K562 (cell line): Measurements from ENCODE around the gene WWOX. TPM values are rescaled to one million over a fixed set of nuclear protein-coding genes. Genes with fewer than 3 reads are reported as not detected.

ENCODE experiments used
- ATAC-seq: fragments of 200-7000 bp; cut with Tn5 transposase; 3 replicates; pipeline ENCODE4 v1.9.1; 2020; ENCODE audit warnings: moderate library complexity
- BruUV-seq: library from RNA; stranded (reverse); fragments of 400-500 nt; replicated peaks from 2 replicates; lab custom pipeline; 2021; lab: Mats Ljungman, UMichigan
- CTCF ChIA-PET: fragments of 300-600 bp; formaldehyde crosslinking; extraction: SDS; loops from one replicate; lab custom pipeline; 2021; ENCODE audit warnings: low intra/inter-chr PET ratio; lab: Yijun Ruan, JAX
- POLR2A ChIA-PET: fragments of 300-600, 350-650 bp; sonication (Branson Sonifier 250); formaldehyde crosslinking; extraction: SDS; loops from one replicate; lab custom pipeline; 2021; ENCODE audit warnings: antibody characterized with exemption, inconsistent platforms; lab: Yijun Ruan, JAX
- DNase-seq, 4 experiments: peaks; one replicate each; pipeline versions ENCODE4 v3.0.0 to v3.0.0-alpha.2; 2011 to 2018; ENCODE audit warnings: low spot score in 3 of 4, mixed read lengths in 3 of 4; ENCODE audit errors: extremely low read depth in 1 of 4
- FAIRE-seq: peaks from 2 replicates; lab custom pipeline; 2011; peaks lifted over from hg19 to GRCh38; lab: Jason Lieb, UNC
- H2AFZ ChIP-seq: 2 replicates; pipeline ENCODE4 v1.6.0; 2011; ENCODE audit warnings: low read depth, low read length, control low read depth, inconsistent platforms
- H3K27ac ChIP-seq: fragments of 200-600 bp; 3 replicates; pipeline ENCODE4 v1.8.0; 2011; ENCODE audit warnings: low read depth, mild to moderate bottlenecking, control low read depth, inconsistent platforms, low read length, moderate library complexity, mixed read lengths; ENCODE audit errors: extremely low read depth
- H3K27me3 ChIP-seq, 2 experiments: fragments of 300-600 bp in 1 of 2; 2 replicates in 1 of 2; 3 replicates in 1 of 2; pipeline versions ENCODE4 v1.6.0 to v1.8.0; 2011; ENCODE audit warnings: inconsistent platforms in 2 of 2, low read length in 2 of 2, mild to moderate bottlenecking in 1 of 2, mixed read lengths in 1 of 2, moderate library complexity in 1 of 2; ENCODE audit not compliant: control insufficient read depth in 2 of 2, insufficient read depth in 2 of 2
- H3K36me3 ChIP-seq: fragments of 300-600 bp; 3 replicates; pipeline ENCODE4 v1.8.0; 2011; ENCODE audit warnings: mild to moderate bottlenecking, low read length, inconsistent platforms; ENCODE audit not compliant: control insufficient read depth, insufficient read depth
- H3K4me1 ChIP-seq, 2 experiments: fragments of 200-600 bp in 1 of 2; replicated peaks in 1 of 2; 2 replicates in 1 of 2; 3 replicates in 1 of 2; pipeline versions ENCODE4 v1.5.1 to v1.8.0; 2011; ENCODE audit warnings: inconsistent platforms in 2 of 2, low read length in 2 of 2, mild to moderate bottlenecking in 1 of 2, mixed read lengths in 1 of 2, moderate library complexity in 1 of 2; ENCODE audit not compliant: control insufficient read depth in 2 of 2, insufficient read depth in 2 of 2
- H3K4me2 ChIP-seq: 2 replicates; pipeline ENCODE4 v1.6.1; 2011; ENCODE audit warnings: low read length, control low read depth, inconsistent platforms, mixed read lengths; ENCODE audit not compliant: insufficient read depth
- H3K4me3 ChIP-seq: fragments of 200-600 bp; sonication (generic), shearing (Covaris generic); 2 replicates; pipeline ENCODE4 v1.5.1; 2016; ENCODE audit warnings: control low read depth, inconsistent platforms
- H3K79me2 ChIP-seq: fragments of 200-600 bp; 3 replicates; pipeline ENCODE4 v1.8.0; 2011; ENCODE audit warnings: low read length, inconsistent platforms; ENCODE audit not compliant: control insufficient read depth, insufficient read depth
- H3K9ac ChIP-seq, 2 experiments: 2 replicates each; pipeline versions ENCODE4 v1.6.0 to v1.6.1; 2011; ENCODE audit warnings: low read depth in 2 of 2, low read length in 2 of 2, control low read depth in 1 of 2, inconsistent platforms in 1 of 2, mild to moderate bottlenecking in 1 of 2, mixed read lengths in 1 of 2; ENCODE audit not compliant: insufficient read depth in 1 of 2
- H3K9me1 ChIP-seq: one replicate; pipeline ENCODE4 v1.6.0; 2011; ENCODE audit warnings: inconsistent platforms, mild to moderate bottlenecking, low read length, moderate library complexity; ENCODE audit not compliant: control insufficient read depth, insufficient read depth
- H3K9me3 ChIP-seq: replicated peaks from 2 replicates; pipeline ENCODE4 v1.5.1; 2011; ENCODE audit warnings: low read depth, low read length, inconsistent platforms; ENCODE audit not compliant: control insufficient read depth, insufficient read depth
- H4K20me1 ChIP-seq: replicated peaks from 2 replicates; pipeline ENCODE4 v1.6.1; 2011; ENCODE audit warnings: low read length, inconsistent platforms, mixed read lengths; ENCODE audit not compliant: control insufficient read depth, insufficient read depth
- BMI1 ChIP-seq: fragments of 150-350 bp; IDR thresholded peaks from 2 replicates; pipeline ENCODE4 v1.6.1; 2014; ENCODE audit warnings: low read length
- WGBS: fragments of 100-300 bp; shearing (Covaris generic); methylation state at CpG from one replicate; pipeline ENCODE4 v1.1.6; 2016; ENCODE audit warnings: low coverage, mixed read lengths; ENCODE audit not compliant: insufficient coverage; ENCODE audit errors: missing lambda C conversion rate; 5-methylcytosine and 5-hydroxymethylcytosine counted together
- in situ Hi-C: fragments of 300-500 bp; cut with MboI; formaldehyde crosslinking; loops from 4 replicates; pipeline ENCODE4 v1.15.0; 2018; ENCODE audit warnings: inconsistent platforms, mixed read lengths
- intact Hi-C: fragments of 100-400 bp; cut with micrococcal nuclease; formaldehyde crosslinking; loops from 2 replicates; pipeline ENCODE4 v1.14.2; 2022
- polyA plus RNA-seq, 8 experiments: library from polyadenylated mRNA; depleted of rRNA in 4 of 8; stranded (reverse) in 5 of 8; unstranded in 3 of 8; fragments of >200 nt; fragmentation: Nextera tagmentation in 2 of 8; fragmentation: Illumina TruSeq in 1 of 8; extraction: Ambion mirVana in 2 of 8; extraction: Trizol in 1 of 8; gene quantifications; 2 replicates each; pipeline versions ENCODE4 v1.2.1 to v1.2.3, GENCODE V29; 2011 to 2014; ENCODE audit warnings: inconsistent platforms in 1 of 8, missing spikeins in 1 of 8
- total RNA-seq, 7 experiments: library from RNA; depleted of rRNA in 6 of 7; stranded (reverse); fragments of >200 nt in 6 of 7; fragmentation: Illumina TruSeq in 2 of 7; extraction: Trizol in 2 of 7; gene quantifications; 2 replicates each; pipeline versions ENCODE4 v1.2.1 to v1.2.3, GENCODE V29; 2011 to 2021; ENCODE audit warnings: low replicate concordance in 1 of 7
- TF ChIP-seq, protein P1 (sequence below): sonication (generic); formaldehyde crosslinking; IDR thresholded peaks from 2 replicates; pipeline ENCODE4 v1.8.1; 2022; ENCODE audit warnings: missing genetic modification reagents
- TF ChIP-seq, protein P2 (sequence below): fragments of 450-650 bp; IDR thresholded peaks from 2 replicates; pipeline ENCODE4 v1.6.1; 2016; ENCODE audit warnings: antibody characterized with exemption

The WWOX gene
- total and polyA plus RNA-seq, 9 of the 15 experiments (the other 6 are each of a cell fraction or from before 2014, with no cell fraction given): 1.6 to 22.7 (median 8.1) TPM

DNA sequence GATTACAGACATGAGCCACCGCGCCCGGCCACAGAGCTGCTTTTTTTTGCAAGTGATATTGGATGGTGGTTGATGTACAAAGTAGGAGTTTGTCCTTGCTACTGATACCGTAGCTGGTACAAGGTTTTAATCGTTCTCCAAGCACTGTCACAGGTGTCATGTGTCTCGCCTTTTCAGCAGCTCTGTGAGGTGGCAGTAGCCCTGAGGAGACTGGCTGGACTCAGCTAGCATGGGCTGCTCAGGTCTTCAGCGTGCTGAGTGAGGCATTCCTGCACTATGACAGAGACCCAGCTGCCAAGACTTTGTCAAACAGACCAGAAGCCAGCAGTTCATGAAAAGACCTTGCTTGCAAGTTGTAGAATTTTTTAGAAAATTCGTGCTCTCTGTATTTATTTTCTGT lies 7.2 kb downstream of the WWOX start:
- Histone ChIP-seq H4K20me1 (no peaks in the 10 kb centered on the region), H3K79me2 (no peaks in the 10 kb centered on the region), H3K9ac (no peak overlapping the region), H3K27me3 (no peaks in the 10 kb centered on the region), H2AFZ (no peak overlapping the region), H3K4me1 (no peaks in the 10 kb centered on the region), H3K27ac (no peak overlapping the region), H3K9me1 (no peaks in the 10 kb centered on the region), H3K4me2 (no peak overlapping the region), H3K36me3 (no peaks in the 10 kb centered on the region), H3K4me3 (no peak overlapping the region), H3K9me3 (no peaks in the 10 kb centered on the region)
- no peak for DNase-seq
- in situ Hi-C loops (no loop called here), intact Hi-C loops (no loop called here)
- POLR2A ChIA-PET: interaction anchor here (0.6 kb wide), 1 partner anchor 176 kb away, joined by 5 read pairs; no protein-coding TSS in a partner anchor
- CTCF ChIA-PET: no interaction called here
- no peak for ATAC-seq
- WGBS: 54% methylated on average over 8 of the region's 8 CpGs
- no peak for FAIRE-seq
- TF ChIP-seq, protein P1, sequence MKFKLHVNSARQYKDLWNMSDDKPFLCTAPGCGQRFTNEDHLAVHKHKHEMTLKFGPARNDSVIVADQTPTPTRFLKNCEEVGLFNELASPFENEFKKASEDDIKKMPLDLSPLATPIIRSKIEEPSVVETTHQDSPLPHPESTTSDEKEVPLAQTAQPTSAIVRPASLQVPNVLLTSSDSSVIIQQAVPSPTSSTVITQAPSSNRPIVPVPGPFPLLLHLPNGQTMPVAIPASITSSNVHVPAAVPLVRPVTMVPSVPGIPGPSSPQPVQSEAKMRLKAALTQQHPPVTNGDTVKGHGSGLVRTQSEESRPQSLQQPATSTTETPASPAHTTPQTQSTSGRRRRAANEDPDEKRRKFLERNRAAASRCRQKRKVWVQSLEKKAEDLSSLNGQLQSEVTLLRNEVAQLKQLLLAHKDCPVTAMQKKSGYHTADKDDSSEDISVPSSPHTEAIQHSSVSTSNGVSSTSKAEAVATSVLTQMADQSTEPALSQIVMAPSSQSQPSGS (CRISPR knock-in tag): no peak
- TF ChIP-seq, protein P2, sequence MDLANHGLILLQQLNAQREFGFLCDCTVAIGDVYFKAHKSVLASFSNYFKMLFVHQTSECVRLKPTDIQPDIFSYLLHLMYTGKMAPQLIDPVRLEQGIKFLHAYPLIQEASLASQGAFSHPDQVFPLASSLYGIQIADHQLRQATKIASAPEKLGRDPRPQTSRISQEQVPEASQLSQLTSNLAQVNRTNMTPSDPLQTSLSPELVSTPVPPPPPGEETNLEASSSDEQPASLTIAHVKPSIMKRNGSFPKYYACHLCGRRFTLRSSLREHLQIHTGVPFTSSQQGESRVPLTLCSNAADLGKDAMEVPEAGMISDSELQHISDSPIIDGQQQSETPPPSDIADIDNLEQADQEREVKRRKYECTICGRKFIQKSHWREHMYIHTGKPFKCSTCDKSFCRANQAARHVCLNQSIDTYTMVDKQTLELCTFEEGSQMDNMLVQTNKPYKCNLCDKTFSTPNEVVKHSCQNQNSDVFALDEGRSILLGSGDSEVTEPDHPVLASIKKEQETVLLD: no peak
- no peak for TF ChIP-seq BMI1
- no TSS peak for BruUV-seq
